Measurements from ENCODE around the gene RIPOR3.
"Not testable (repeated sequence)": the region's sequence is repeated elsewhere in the genome, so short reads cannot be mapped to it uniquely, and the experiment has no call there.

Gene RIPOR3

DNA sequence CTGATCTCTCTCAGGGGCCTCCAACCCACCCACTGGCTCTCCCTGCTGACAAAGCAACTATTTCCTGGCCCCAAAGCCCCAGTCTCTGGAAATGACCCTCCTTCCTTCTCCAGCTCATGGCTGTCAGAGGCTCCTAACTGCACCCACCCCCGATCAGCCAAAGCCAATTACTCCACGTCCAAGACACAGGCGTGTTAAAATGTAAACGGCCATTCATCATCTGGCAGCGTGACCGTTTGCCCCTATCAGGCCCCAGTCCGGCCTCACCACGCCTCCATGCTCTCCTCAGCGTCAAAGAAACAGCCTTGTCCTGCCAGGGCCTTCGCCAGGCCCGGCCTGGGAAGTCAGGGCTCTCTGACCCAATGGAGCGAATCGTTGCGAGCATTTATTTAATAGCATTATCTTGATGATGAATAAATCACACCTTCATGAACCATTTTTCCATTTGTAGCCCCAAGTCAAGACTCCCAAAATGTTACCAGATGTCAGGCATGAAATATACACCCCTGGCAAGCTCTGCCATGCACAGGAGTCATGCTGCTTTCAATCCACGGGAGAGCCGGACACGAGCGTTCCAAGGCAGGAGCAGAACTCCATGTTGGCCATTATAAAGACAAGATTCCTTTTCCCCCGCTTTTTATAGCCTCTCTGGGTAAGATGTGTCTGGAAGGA lies 17.7 kb downstream of the RIPOR3 start:
- DNase-seq (ENCODE audit: low spot score) = no peak
- TF ChIP-seq, protein P1, sequence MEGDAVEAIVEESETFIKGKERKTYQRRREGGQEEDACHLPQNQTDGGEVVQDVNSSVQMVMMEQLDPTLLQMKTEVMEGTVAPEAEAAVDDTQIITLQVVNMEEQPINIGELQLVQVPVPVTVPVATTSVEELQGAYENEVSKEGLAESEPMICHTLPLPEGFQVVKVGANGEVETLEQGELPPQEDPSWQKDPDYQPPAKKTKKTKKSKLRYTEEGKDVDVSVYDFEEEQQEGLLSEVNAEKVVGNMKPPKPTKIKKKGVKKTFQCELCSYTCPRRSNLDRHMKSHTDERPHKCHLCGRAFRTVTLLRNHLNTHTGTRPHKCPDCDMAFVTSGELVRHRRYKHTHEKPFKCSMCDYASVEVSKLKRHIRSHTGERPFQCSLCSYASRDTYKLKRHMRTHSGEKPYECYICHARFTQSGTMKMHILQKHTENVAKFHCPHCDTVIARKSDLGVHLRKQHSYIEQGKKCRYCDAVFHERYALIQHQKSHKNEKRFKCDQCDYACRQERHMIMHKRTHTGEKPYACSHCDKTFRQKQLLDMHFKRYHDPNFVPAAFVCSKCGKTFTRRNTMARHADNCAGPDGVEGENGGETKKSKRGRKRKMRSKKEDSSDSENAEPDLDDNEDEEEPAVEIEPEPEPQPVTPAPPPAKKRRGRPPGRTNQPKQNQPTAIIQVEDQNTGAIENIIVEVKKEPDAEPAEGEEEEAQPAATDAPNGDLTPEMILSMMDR (IDR thresholded peaks at IDR 0.05; ENCODE audit: extremely low read depth, missing control alignments) = no peak

DNA sequence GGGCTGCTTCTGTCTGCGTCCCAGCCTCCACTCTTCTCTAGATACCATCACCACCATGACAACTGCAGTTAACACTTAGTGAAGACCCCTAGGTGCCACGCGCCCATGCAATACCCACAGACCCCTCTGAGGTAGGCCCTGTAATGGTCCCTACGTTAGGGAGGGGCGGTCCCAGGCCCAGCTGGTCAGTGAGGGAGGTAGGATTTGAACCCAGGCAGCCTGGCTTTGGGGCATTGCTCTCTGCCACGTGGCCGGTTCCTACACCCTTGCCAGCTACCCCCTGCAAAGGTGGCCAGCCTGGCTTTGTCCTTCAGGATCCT lies 18.2 kb downstream of the RIPOR3 start:
- TF ChIP-seq, protein P1 (IDR thresholded peaks at IDR 0.05; ENCODE audit: extremely low read depth, missing control alignments) = no peak

DNA sequence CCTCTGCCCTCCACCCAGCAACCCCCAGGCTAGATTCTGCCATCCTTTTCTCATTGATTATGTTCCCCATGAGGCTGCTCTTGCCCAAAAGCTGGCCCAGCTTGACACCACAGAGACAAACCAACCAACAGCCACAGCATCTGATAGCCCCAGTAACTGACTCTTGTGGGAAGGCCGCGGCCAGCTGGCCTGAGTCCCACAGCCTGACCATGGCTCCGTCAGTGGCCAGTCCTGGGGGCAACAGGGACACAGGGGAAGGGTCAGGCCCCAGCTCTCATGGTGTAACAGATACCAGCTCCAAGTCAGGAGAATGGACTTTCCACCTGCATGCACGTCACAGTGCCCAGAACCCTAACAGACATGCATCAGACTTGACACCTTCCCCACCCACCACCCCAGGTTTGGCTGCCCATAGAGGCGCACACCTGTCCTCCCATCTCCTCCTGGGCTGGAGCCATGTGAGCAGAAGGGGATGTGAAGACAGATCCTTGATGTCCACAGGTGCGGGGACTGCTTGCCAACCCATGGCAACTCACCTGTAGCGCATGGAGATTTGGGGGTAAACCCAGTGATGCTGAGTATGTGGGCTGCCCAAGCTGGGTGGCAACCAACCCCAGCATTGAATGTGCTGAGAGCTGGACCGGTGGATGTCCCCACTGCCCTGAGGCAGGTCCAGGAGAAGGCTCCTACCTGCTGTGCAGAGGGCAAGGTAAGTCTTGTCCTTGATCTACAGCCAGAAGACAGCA lies 18.8 kb downstream of the RIPOR3 start:
- TF ChIP-seq, protein P1 (IDR thresholded peaks at IDR 0.05; ENCODE audit: extremely low read depth, missing control alignments) = no peak
- DNase-seq (ENCODE audit: low spot score) = no peak

More for the DNA sequence above, 18.2 kb downstream of the RIPOR3 start:
- no peak for DNase-seq (ENCODE audit: low spot score)

DNA sequence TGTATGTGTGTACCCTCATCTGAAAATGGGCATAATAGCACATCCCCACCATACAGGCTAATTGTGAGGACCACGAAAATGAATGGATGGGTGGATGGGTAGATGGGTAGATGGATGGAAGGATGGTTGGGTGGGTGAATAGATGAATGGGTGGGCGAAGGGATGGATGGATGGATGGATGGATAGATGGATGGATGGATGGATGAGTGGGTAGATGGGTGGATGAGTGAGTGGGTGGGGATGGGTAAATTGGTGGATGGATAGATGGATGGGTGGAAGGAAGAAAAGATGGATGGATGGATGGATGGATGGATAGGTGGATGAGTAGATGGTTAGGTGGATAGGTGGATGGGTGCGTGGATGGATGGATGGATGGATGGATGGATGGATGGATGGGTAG lies 19.7 kb downstream of the RIPOR3 start:
- TF ChIP-seq, protein P1 (IDR thresholded peaks at IDR 0.05; ENCODE audit: extremely low read depth, missing control alignments) = no peak
- DNase-seq (ENCODE audit: low spot score) = no peak

DNA sequence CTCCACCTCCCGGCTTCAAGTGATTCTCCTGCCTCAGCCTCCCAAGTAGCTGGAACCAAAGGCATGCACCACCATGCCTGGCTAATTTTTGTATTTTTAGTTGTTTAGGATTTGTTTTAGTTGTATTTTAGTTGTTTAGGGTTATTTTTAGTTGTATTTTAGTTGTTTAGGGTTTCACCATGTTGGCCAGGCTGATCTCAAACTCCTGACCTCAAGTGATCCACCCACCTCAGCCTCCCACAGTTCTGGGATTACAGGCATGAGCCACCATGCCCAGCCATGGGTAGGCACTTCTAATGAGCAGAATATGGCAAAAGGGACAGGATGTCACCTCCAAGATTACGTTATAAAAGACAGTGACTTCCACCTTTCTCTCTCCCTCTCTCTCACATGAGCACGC lies 20.3 kb downstream of the RIPOR3 start:
- DNase-seq (ENCODE audit: low spot score) = not testable (repeated sequence)

DNA sequence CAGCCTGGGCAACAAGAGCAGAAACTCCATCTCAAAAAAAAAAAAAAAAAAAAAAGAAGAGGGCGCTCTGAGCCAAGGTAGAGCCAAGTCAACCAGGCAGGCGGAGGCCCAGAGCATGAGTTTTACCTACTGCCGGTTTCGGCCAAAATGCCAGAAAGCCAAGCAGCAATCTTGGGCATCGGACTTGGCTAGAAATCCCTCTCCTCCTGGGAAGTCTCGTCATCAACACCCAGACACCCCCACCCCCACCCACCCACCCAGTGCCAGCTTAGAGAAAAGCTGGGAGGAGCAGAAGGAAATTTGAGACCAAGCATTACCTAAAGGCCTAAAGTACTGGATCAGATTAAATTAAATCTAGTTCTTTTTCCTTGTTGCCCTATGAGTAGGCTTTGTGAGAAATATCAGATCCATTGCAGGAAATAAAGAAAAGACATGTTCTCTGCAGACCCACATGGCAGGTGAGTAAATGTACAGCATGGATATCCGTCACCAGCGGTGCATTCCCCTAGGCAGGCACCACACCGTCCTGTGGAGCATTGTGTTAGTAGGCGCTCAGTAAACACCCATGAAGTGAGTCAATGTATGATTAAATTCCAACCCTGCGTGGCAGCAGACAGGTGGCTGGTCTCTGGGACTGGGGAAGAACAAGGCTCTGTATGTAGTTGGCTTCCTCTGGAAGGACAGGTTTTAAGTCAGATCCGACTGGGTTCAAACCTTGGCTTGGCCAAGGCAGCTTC lies 21.0 kb downstream of the RIPOR3 start:
- TF ChIP-seq, protein P1 (IDR thresholded peaks at IDR 0.05; ENCODE audit: extremely low read depth, missing control alignments) = no peak
- DNase-seq (ENCODE audit: low spot score) = no peak

DNA sequence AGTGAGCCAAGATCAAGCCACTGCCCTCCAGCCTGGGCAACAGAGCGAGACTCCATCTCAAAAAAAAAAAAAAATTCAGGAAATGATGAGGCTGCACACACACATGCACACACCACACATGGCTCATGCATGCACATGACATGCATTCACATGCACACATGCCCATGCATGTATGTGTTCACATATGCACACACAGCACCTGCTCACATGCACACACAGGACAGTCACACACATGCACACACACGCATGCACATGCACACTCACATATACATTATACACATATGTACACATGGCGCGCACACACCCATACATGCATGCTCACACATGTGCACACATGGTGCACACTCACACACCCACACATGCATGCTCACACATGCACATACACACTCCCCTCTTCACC lies 22.5 kb downstream of the RIPOR3 start:
- no peak for DNase-seq (ENCODE audit: low spot score)
- TF ChIP-seq, protein P1 (IDR thresholded peaks at IDR 0.05; ENCODE audit: extremely low read depth, missing control alignments) = no peak

All from GM20000 (cell line).